DOHH2 (cell line): ENCODE data around the gene SLC16A5.

Experiments used
- CTCF ChIP-seq: fragments of 200-600 bp; sonication (generic); IDR thresholded peaks from one replicate; pipeline ENCODE4 v1.5.1; 2014; ENCODE audit warnings: antibody characterized with exemption, mild to moderate bottlenecking, low read depth, low read length; ENCODE audit not compliant: poor library complexity, severe bottlenecking
- EZH2phosphoT487 ChIP-seq: fragments of 200-600 bp; sonication (generic); IDR thresholded peaks from 2 replicates; pipeline ENCODE4 v1.6.1; 2017; ENCODE audit warnings: borderline replicate concordance, mild to moderate bottlenecking, antibody characterized with exemption, low read length, moderate library complexity, mixed read lengths

- no peak for TF ChIP-seq CTCF
- TF ChIP-seq EZH2phosphoT487 = no peak
Measured at GRCh38 chr17:75124041-75124818, 36.5 kb downstream of the SLC16A5 start.
